Stimulated activated naive CD4-positive, alpha-beta T cell (primary cell): Measurements from ENCODE around the gene NUDT14.

Source experiments
- DNase-seq, 6 experiments: peaks; one replicate each; lab custom pipeline; 2025; lab: John Stamatoyannopoulos, UW

The NUDT14 gene

GRCh38 chr14:105146976-105147635 lies 34.0 kb downstream of the NUDT14 start:
- DNase-seq, result no peak

DNA sequence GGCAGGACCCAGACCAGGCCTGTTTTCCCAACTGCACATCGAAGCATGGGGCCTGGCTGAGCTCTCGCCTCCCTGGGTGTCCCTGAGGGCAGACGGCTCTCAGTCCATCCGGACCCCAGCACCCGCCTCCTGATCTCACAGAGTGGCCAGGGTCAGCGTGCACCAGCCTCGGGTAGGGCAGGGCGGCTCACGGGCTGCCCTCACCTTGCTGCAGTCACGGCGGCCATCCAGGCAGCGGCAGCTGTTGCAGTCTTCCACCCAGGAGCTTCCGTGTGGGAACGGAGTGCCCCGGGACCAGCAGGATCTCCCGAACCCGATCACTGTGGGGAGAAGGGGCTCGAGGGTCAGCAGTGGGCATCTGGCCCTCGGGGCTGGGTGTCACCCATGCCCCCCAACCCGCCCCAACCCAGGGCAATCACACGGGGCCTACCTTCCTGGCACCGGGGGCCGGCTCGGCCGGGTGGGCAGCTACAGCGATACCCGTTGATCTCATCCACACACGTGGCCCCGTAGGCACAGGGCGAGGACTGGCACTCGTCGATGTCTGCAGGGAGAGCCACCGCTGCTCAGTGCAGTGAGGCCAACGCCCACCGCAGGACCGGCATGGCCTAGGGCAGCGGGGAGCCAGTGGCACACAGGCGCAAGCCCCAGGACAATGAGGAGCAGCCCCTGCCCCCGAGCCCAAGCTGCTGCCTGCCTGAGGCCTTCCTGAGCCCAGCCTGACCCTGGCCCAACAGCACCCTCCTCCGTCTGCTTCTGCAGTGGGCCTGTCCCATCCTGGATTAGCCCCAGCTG lies 34.7 kb downstream of the NUDT14 start:
- DNase-seq, result no peak

- no peak for DNase-seq
These were observed 35.5 kb downstream of the NUDT14 start for GRCh38 chr14:105145381-105146180.

- DNase-seq, result no peak
These were observed 36.3 kb downstream of the NUDT14 start for GRCh38 chr14:105144666-105145380.

DNA sequence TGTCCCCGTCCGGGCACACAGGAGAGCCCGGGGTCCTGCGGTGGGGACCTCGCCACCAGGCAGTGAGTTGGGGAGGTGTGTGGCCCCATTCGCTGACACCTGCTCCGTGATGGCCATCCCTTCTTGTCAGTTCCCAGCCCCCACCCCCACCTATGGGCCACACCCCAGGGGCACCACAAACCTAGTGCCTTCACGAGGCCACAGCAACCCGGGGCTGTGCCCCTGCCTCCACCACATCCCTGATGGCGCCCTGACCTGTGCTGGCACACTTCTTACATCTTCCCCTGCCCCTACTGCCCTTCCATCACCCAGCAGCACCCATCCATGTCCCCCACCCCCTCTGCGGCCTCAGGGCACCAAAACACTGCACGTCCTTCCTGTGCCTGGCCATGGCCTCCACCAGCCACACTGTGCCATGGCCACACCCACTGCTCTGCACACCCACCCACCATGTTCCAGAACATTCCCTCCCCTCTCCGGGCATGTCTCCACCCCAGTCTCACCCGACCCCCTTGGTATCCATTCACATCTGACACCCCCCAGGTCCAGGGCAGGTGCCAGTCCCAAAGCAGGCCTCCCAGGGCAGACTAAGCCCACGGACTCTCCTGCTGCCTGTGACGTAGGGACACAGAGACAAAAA lies 37.0 kb downstream of the NUDT14 start:
- no peak for DNase-seq

GRCh38 chr14:105143451-105144025 lies 37.6 kb downstream of the NUDT14 start:
- DNase-seq, result no peak

DNA sequence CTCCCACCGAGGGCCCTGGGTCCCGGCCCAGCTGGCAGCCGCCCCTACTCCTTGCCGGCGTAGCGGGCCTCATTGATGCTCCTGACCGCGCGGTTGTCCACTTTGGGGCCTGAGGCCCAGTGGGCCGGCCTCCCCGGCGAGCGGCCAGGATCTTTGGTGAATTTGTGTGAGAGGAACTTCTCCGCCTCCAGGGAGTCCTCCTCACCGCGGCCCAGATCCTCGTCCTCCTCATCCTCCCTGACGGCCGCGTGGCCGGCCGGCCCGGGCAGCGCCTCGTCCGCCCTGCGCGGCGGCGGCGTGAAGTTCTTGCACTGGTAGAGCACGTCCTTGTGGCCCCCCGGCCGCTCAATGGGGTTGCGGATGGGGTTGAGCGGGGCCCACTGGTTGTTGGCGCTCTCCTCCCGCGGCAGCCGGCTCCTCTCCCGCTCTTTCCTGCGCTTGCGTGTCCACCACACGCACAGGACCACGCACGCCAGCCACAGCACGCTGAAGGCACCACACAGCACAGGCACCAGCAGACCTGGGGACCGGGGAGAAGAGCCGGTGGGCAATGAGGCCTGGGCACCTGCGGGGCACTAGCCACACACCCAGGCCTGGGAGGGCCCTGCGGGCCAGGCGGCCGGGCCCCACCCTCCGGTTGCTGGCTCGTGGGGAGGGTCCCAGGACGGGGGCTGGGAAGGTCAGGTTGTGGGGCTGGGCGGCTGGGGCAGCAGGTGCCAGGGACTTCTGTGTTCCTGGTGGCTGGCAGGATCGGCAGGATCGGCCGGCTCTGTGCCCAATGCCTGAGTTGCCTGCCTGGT lies 38.3 kb downstream of the NUDT14 start:
- no peak for DNase-seq

- no peak for DNase-seq
These were observed 39.4 kb downstream of the NUDT14 start for GRCh38 chr14:105141486-105142281.

DNA sequence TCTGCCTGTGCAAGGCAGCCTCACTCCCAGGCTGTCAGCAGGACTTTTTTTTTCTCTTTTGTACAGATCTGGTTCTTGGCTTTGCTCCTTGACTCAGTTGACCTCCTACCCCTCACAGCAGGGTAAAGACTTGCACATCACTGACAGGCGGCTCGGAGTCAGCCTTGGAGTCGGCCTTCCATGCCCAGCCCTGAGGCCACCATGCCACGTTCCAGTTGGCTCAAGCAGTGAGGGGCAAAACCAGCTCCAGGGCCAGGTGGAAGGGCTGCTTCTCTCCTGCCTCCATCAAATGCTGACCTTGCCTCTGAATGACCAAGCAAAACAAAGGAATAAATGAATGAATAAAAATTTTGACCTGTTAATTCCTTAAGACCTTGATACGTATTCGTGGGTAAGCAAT lies 40.1 kb downstream of the NUDT14 start:
- no peak for DNase-seq

DNA sequence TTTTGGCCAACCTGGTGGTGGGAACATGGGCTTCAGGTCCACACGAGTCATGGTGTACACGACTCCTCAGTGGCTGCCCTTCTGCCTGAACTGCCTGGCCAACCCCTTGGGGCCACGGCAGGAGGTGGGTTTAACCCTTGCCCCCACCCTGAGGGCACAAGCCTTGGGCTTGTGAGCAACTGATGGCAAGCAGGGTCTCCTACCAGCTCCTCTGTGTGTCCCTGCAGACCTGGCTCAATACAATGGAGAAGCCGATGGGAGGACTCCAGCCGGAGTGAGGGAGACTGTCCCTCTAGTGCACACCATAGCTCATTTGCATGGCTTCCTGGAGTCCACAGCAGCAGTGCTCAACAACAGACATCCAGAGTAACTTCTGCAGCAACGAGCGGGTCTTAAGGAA lies 40.5 kb downstream of the NUDT14 start:
- no peak for DNase-seq

DNA sequence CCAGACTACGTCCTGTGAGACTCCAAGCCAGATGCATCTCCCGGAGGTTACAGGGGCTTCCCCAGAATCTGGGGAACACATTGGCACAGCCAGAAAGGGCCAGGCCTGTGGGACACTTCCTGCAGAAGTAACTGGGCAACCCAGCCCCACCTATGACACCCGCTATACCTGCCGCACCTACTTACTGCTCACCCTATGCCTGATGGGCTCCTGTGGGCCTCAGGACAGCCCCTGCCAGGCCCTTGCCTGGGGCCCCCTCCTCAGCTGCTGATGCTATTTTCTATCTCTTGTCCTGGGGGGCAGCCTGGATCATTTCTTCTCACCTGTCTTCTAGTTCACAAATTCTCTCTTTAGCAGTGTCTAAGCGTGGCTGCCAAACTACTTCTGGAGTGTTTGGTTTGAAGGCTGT lies 41.3 kb downstream of the NUDT14 start:
- no peak for DNase-seq

DNA sequence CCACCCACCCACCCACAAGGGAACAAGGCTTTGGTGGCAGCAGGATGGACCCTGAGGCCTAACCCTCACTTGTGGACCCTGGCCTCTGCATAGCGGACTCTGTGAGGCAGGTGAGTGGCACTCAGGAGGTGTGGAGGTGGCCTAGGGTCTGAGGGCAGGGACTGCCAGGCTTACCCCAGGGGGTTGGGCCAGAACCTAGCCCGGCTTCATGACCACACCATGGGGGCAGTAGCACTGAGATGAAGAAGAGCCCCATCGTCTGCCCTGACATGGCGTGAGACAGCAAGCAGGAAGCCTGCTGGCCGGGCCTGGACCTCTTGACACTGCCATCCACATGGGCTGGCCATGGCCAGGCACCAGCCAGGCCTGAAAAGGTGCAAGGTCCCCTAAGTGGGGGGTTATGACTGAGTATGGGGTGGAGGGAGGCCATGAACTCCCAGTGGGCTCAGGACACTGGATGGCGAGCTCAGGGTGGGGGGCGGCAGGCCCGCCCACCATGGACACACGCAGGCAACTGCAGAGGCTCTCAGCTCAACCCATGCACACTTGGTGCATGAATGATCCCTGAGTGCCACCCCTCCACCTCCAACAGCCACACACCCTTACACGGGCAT lies 41.8 kb downstream of the NUDT14 start:
- DNase-seq, result no peak

GRCh38 chr14:105138551-105139111 lies 42.5 kb downstream of the NUDT14 start:
- DNase-seq, result no peak

DNA sequence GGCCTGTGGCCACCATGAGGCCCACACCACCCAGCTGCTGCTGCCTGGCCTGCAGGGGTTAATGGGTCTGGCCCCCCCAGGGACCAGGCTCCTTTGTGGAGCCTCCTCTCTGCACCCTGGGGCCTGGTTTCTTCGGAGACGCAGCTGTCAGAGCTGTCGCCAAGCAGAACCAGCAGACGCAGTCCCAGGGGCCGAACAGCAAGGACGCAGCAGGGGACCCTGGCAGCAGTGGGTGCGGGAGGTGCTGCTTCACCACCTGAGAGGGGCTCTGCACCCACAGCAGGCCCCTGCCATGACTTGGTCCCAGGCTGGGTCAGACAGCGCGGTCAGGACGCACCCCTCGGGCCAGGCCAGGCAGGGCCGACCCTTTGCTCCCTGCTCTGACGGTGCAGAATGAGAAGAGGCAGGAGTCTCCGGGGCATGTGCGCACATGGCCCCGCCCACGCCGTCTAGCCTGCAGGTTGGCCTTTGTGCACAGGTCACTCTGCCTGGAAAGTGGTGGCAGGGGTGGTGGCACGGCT lies 43.0 kb downstream of the NUDT14 start:
- DNase-seq, result no peak

DNA sequence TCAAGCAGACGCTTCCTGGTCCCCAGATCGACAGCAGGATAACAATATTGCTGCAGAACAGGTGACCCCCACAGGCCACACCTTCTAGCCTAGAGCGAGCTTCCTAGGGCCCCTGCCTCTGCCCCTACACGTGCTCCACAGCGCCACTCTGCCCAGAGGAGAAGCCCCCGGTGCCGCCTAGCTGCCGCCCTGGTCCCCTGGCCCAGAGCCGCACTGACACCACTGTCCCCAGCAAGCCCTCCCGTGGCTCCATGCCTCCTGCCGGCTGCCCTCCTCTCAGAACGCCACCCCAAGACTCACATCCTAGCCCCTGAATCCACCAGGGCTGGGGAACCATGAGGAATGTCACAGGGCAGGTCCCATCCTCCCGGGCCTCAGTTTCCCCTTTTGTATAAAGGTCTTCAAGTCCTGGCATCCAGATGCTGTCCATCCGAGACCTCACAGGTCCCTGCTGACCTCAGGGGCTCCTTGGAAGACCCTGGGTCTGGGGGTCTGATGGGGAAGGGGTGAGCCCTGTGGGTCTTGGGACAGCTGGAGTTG lies 43.6 kb downstream of the NUDT14 start:
- DNase-seq, result no peak

DNA sequence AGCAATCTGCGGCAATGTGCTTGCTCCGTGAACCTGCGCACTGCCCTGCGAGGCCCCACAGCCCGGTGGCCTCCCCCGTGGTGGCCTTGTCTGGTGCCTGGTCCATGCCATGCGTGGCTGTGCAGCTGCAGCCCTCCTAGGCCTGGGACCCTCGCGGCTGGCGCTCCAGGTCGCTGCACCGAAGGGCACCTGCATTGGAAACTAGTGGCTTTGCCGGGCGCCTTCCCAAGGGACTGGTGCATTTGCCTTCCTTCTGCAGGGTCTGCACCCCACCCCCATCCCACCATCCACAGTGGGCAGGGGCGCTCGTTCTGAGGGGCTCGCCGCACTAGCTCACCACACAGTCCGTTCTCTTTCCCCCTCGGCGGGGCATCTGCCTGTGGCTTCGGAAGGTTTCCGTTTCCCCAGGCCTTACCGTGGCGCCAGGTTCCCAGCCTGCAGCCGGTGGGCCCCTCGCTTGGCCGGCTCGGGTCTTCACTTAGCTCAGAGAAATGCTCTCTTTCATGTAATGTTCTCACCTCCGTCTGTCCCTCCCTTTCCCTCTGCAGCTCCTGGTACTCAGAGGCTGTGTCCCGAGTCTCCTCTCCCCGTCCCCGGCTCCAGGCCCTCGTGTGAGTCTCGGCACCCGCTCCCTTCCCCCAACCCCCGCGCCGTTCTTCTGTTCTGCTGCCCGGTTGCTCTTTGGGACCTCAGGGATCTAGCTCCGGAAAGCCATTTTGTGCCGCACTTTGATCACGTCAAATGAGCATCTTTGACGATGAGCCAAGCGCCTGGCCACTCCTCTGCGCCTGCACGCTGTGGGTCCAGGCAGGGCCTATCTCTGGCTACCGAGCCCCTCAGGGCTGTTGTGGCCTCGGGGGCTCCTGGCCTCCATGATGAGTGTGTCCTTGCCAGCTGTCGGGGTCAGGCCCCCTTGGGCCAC lies 44.5 kb downstream of the NUDT14 start:
- no peak for DNase-seq

- no peak for DNase-seq
These were observed 45.3 kb downstream of the NUDT14 start for GRCh38 chr14:105135700-105136395.
